HTERT RPE-1 (cell line): ENCODE results near the gene KHNYN.

Source experiments
- in situ Hi-C: fragments of 300-500 bp; cut with MboI; formaldehyde crosslinking; loops from 4 replicates; pipeline ENCODE4 v1.14.3; 2020; ENCODE audit warnings: low sequenced_read_pairs

KHNYN gene

DNA sequence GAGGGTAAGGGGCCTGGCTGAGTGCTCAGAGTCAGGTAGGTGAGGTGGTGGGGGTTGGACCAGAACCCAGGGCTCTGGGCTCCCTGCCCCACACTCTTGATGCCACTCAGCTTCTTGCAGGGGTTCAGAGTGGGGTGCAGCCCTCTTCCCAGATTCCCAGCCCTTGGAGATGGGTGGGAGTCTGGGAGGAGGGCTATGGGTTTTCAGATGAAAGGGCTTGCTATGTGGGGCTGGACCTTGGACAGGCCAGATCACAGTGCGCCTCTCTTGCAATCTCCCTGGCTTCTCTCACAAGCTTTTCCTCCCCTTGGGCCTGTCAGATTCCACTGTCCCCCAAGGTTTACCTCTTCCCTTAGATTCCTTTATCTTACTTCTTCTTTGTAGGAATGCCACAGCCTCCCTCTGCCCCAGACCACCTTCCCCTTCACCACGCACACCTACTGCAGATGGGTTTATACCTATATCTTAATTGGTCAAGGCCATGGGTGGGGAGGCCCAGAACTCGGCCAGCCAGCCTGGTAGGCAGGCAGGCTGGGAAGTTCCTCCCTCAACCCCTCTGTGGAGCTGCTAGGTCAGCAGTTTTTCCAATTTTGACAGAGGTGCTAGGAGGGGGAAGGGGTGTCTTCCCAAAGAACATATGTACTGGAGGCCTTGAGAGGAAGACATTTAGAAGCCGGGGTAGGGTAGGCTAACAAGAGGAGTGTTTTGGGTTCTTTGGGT is 29.6 kb upstream of the KHNYN start:
- in situ Hi-C loops, result no loop called here

DNA sequence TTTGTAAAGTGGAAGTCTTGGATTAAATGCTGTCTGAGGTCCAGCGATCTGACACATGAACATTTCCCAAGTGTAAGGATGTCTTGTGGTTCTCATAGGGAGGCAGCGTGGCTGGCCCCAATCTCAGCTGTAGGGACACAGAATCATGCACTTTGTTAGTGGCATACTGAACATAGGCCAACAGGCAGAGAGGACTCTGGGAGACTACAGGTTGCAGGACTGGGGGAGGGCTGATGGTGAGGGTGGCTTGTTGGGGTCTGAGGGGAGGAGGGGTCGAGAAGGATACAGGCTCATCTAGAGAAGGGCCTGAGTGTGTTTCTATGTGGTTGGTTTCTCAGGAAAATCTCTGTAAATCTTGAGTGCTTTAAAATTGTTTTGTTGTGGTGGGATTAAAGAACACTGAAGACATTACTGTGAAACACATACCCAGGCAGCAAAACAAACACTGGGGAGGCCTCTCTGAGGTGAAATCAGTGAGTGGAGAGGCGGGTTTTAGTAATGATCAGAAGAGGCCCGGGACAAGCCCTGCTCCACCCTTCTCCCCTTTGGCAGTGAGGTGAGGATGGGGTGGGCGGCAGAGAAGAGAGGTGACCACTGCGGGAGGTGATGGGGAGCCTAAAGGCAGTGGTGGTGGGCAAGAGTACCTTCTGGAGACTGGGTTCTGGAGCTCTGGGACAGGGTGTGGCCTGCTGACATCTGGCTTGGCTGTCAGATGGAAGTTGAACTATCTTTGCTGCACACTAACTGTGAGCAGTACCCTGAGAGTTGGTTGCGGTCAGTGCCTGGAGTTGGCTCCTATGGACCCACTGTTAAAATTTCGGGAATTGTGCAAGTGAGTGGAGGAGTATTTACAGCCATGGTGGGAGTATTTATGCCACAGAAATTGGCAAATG is 27.7 kb upstream of the KHNYN start:
- in situ Hi-C loops, result no loop called here

DNA sequence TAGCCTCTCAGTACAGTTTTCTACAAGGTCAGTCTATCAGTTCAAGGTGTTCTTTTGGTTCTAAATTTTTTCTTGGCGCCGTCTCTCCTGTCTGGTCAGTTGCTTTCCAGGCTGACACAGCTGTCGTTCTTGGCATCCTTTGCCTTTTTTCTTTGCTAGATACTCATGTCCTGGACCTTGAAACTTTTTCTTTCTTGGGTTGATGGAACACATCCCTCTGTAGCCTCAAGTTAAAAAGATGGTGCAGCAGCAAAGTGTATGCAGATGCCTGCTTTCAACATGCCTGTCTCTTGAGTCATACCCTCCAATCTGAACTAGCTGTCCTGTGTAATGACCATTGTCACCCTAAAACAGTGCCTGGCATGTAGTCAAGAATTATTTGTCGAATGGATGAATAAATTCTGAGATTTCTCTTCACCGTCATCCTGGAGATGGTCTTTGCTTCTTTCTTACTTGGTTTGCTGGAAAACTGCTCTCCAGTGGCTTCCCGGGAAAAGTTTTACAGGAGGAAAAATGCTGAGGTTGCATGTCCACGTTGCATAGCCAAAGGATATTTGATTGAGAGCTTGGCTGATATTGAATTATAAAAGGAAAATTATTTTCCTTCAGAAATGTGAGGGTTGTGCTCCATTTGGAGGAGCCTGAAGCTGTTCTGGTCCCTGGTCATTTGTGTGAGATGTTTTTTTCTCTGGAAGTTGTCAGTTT is 26.3 kb upstream of the KHNYN start:
- in situ Hi-C loops, result no loop called here

DNA sequence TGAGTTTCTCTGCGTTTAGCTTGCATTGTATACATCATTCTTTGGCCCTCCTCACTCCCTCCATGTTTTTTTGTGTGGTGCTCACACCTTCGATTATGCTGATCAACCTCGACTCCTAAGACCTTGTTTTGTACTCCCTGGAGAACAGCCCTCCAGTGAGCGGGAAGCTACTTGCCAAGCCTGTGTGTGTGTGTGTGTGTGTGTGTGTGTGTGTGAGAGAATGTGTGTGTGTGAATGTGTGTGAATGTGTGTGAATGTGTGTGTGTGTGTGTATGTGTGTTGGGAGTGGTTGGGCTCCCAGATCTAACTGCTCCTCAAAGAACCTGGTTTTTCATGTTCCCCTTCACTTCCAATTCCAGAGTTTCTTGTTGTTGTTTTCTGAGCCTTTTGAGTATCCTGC is 24.9 kb upstream of the KHNYN start:
- in situ Hi-C loops, result no loop called here

DNA sequence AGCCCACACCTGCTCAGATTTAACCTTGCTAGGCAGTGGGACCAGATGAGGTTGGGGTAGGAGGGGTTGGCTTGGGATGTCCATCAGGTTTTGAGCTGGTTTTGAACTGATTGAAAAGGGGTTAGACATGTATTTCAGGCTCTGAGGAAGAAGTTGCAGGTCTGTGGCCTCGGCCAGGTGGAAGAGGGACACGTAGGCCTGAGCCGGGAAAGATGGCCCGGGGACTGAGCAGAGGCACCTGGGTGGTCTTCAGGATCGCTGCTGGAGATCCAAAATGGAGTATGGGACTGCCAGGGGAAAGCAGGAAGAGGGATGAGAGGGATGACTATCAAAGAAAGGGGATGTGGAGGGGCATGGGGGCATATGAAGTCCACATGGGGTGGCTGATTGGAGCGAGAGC is 23.3 kb upstream of the KHNYN start:
- in situ Hi-C loops, result no loop called here

DNA sequence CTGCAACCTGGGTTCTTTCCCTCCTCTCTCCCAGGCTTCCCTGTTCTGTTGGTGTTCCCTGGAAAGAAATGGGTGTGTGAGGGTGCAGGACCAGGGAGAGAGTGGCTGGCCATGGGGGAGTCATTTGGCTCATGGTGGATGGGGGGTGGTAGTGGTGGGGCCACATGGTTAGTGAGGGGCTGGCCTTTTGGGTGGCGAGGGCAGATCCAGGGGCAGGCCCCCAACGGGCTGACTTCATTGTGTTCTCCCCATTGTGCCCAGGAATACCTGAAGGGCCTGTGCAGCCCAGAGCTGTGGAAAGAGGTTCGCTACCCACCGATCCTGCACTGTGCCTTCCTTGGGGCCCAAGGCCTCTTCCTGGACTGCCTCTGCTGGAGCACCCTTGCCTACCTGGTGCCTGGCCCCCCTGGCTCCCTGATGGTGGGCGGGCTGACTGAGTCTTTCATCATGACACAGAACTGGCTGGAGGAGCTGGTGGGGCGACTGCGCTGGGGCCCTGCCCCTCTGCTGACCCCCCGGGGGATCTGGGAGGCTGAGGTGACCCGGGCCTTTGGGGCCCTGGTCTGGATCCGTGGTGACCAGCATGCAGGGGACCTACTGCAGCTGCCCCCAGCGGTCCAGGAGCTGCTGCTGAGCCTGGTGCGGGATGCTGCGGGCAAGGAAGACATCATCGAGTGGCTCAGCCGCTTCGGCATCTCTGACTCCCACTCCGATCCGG is 22.0 kb upstream of the KHNYN start:
- in situ Hi-C loops, result no loop called here

DNA sequence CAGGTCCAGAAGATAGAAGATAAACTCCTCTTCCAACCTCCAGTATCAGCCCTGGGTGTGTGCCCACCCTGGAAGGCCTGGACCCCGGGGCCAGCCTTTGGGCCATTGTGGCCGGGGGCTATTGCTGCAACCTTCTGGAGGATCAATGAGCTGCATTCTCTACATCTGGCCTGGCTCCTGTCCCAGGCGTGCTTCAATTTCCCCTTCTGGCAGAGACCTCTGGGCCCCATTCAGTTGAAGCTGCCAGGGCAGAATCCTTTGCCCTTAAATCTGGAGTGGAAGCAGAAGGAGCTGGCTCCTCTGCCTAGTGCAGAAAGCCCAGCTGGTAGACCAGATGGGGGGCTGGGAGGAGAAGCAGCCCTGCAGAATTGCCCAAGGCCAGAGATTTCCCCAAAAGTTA is 21.0 kb upstream of the KHNYN start:
- in situ Hi-C loops, result no loop called here

DNA sequence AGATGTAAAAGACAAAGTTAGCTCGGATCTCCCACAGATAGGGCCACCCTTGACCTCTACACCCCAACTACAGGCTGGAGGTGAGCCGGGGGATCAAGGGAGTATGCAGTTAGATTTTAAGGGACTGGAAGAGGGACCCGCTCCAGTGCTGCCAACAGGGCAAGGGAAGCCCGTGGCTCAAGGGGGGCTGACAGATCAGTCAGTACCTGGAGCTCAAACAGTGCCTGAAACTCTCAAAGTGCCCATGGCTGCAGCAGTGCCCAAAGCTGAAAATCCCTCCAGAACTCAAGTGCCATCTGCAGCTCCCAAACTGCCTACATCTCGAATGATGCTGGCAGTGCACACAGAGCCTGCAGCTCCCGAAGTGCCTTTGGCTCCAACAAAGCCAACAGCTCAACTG is 20.6 kb upstream of the KHNYN start:
- in situ Hi-C loops, result no loop called here

DNA sequence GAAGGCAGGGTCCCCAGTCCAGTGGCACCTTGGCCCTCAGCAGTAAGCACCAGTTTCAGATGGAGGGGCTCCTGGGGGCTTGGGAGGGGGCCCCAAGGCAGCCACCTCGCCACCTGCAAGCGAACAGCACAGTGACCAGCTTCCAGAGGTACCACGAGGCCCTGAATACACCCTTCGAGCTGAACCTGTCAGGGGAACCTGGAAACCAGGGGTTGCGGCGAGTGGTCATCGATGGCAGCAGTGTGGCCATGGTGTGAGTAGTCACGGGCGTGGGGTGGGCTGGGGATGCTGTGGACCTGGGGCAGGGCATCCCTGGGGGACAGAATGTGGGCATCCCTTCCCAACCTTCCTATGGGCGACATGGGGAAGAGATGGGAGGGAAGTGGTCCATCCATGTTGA is 19.8 kb upstream of the KHNYN start:
- in situ Hi-C loops, result no loop called here

DNA sequence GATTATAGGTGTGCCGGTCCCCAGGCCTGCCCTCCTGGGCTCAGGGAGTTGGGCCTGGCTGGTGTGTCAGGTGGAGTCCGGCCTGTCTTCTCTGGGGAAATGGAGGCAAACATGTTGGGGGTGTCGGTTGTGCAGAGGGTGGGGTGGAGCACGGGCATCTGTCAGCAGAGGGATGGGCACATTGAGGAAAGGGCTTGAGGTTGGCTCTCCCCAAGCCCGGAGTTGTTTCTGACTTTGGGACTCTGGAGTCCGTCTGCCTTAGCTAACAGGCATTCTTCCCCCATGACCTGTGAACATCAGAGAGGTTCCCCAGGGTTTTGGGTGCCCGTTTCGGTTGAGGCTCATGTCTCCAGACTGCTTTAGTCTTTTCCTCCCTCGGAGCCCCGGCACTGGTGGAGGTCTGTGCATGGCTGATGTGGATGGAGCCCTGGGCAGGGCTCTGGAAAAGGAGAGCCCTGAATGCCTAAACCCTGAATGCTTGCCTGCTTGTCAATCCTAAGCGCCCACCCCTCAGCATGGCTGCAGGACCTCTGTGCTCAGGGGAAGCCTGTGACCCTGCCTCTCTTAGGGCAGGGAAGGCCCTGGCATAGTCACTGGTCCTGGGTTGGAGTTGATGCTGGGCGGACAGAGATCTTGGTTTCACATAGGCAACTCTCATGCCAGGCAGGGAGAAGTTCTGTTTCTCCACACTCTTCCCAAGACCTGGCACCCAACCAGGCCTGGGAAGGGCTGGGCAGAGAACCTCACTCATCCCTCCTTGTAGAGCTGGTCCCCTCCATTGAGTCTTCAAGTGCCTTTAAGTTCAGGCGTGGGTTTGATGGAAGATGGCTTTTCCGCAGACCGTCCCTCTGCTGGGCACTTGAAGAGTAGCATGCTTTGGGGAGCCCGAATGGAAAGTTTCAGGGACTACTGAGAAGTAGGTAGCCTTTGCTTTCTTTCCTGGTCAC is 18.0 kb upstream of the KHNYN start:
- in situ Hi-C loops, result no loop called here

DNA sequence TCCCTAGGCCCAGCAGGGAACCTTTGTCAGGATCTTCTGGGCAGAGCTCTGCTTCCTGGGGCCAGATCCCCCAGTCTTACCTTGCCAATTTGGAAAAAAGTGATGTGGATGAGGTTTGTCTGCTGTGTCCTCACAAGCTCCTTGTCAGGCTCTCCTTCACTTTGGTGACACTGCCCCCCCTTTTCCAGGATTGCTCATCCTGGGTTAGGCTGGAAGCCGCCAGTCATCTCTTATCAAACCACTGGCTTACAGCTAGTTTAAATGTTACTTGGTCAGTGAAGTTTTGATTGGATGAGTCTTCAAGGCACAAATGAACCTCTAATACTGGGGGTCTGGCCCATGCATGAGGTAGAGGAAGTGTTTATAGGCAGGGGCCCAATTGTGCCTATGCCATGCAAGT is 15.7 kb upstream of the KHNYN start:
- in situ Hi-C loops, result no loop called here

DNA sequence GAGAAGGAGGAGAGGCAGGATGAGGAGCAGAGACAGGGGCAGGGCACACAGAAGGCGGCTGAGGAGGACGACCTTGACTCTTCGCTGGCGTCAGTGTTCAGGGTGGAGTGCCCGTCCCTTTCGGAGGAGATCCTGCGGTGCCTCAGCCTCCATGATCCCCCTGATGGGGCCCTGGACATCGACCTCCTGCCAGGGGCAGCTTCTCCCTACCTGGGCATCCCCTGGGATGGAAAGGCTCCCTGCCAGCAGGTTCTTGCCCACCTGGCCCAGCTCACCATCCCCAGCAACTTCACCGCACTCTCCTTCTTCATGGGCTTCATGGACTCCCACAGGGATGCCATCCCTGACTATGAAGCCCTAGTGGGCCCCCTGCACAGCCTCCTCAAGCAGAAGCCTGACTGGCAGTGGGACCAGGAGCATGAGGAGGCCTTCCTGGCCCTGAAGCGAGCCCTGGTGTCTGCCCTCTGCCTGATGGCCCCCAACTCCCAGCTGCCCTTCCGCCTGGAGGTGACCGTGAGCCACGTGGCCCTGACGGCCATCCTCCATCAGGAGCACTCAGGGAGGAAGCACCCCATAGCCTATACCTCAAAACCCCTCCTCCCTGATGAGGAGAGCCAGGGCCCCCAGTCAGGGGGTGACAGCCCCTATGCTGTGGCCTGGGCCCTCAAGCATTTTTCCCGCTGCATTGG is 14.9 kb upstream of the KHNYN start:
- in situ Hi-C loops, result no loop called here

DNA sequence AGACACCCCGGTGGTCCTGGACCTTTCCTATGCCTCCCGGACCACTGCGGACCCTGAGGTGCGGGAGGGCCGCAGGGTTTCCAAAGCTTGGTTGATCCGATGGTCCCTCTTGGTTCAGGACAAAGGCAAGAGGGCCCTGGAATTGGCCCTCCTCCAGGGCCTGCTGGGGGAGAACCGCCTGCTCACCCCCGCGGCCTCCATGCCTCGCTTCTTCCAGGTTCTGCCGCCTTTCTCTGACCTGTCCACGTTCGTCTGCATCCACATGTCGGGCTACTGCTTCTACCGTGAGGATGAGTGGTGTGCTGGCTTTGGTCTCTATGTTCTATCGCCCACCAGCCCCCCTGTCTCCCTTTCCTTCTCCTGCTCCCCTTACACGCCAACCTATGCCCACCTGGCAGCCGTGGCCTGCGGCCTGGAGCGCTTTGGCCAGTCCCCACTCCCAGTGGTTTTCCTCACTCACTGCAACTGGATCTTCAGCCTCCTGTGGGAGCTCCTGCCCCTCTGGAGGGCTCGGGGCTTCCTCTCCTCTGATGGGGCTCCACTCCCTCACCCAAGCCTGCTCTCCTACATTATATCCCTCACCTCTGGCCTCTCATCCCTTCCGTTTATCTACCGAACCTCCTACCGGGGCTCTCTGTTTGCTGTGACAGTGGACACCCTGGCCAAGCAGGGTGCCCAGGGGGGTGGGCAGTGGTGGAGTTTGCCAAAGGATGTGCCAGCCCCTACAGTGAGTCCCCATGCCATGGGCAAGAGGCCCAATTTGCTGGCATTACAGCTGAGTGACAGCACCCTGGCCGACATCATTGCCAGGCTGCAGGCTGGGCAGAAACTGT is 14.1 kb upstream of the KHNYN start:
- in situ Hi-C loops, result no loop called here

DNA sequence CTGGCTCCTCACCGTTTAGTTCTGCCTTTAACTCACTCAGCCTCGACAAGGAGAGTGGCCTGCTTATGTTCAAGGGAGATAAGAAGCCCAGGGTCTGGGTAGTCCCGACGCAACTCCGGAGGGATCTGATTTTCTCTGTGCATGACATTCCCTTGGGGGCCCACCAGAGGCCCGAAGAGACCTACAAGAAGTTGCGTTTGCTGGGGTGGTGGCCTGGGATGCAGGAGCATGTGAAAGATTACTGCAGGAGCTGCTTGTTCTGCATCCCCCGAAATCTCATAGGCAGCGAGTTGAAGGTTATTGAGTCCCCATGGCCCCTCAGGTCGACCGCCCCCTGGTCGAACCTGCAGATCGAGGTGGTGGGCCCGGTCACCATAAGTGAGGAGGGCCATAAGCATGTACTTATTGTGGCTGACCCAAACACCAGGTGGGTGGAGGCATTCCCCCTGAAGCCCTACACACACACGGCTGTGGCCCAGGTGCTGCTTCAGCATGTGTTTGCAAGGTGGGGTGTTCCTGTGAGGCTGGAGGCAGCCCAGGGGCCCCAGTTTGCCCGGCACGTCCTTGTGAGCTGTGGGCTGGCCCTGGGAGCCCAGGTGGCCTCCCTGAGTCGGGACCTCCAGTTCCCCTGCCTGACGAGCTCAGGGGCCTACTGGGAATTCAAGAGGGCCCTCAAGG is 13.4 kb upstream of the KHNYN start:
- in situ Hi-C loops, result no loop called here

DNA sequence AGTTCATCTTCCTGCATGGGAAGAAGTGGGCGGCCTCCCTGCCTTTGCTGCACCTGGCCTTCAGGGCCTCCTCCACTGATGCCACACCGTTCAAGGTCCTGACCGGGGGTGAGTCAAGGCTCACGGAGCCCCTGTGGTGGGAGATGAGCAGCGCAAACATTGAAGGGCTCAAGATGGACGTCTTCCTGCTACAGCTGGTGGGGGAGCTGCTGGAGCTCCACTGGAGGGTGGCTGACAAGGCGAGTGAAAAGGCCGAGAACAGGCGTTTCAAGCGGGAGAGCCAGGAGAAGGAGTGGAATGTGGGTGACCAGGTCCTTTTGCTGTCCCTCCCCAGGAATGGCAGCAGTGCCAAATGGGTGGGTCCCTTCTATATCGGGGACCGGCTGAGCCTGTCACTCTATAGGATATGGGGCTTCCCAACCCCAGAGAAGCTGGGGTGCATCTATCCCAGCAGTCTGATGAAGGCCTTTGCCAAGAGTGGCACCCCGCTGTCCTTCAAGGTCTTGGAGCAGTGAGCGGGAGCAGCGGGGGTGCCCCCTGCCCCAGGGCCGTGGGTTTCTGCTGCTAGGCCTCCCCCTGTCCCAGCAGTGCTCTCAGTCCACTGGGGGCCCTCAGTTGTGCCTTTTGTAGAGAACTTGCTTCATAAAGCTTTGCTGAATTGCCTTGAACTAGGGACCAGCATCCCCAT is 12.7 kb upstream of the KHNYN start:
- in situ Hi-C loops, result no loop called here

DNA sequence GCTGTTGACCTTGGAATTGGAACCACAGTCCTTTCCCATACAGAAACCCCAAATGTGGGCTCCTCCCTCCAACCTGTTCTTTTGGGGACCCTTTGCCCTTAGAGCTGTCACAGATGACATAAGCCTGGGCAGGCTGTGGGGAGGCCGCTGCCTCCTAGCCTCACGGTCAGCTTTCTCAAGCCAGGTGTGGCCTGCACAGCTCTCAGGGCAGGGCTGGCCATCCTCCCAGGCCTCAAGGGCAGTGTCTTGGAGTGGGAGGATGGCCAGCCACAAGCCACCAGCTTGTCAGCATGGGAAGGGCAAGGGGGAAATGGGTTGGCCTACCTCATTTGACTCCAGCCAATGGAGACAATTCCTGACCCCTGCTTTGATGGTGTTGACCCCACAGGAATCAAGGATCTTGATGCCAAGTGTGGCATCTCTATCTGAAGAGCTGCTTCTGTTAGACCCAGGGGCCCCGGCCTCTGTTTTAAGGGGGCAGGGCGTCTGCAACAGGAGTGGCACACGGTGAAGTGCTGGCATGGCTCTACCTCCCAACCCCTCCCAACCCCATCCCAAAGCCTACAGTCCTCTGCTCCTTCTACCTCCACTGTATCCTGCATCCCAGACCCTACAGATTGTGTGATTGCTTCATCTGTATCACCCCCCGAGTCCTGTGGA is 11.8 kb upstream of the KHNYN start:
- in situ Hi-C loops, result no loop called here

DNA sequence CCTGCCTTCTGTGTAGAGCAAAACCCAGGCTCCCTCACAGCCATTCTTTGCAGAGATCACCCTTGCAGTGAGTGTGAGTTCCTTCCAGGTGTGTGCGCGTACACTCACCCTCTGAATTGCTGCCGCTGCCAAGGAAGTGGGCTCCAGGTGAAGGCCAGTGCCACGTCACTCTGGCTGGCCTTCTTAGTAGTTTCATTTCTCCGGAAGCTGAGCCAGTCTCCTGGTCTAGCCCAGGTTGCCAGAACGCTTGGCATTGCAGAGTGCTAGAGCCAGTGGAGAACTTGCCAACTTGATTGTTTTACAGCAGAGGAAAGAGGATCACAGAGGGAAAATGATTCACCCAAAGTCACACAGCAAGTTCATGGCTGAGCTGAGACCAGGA is 11.3 kb upstream of the KHNYN start:
- in situ Hi-C loops, result no loop called here
